ENCODE results near the gene CPNE5. TPM values are rescaled to one million over a fixed set of nuclear protein-coding genes. Genes with fewer than 3 reads are reported as not detected.

CPNE5 gene
- total and polyA plus RNA-seq, 9 of the 15 experiments (the other 6 are each of a cell fraction or from before 2014, with no cell fraction given), result 0.14 to 1.0 (median 0.46) TPM; not detected in 2

DNA sequence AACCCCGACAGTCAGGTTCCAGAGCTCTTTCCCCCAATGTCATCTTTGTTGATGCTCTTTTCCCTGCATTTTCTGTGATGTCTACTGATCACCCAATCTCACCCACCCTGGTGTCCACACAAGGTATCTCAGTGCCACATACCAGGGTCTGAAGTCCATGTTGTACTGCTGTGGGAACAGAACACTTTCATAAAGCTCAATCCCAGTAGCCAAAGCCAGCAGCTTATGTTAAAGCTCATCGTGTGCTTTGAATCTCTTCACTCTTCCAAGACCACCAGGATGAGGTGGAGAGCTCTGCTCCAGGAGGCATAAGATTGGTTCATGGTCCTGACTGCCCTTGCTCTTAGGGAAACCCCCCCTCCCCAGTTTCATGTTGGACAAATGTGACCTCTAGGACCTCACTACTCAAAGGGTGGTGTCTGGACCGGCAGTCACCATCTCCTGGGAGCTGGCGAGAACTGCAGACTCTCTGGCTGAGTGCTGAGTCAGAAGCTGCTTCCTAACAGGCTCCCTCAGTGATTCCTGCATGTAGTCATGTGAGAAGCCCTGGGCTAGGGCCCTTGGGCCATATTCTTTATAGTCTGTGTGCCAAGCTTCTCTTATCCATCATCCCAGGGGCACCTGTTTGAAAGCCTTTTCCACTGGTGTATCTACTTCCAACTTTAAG lies 13.4 kb upstream of the CPNE5 start (continued):
- TF ChIP-seq, protein P1, sequence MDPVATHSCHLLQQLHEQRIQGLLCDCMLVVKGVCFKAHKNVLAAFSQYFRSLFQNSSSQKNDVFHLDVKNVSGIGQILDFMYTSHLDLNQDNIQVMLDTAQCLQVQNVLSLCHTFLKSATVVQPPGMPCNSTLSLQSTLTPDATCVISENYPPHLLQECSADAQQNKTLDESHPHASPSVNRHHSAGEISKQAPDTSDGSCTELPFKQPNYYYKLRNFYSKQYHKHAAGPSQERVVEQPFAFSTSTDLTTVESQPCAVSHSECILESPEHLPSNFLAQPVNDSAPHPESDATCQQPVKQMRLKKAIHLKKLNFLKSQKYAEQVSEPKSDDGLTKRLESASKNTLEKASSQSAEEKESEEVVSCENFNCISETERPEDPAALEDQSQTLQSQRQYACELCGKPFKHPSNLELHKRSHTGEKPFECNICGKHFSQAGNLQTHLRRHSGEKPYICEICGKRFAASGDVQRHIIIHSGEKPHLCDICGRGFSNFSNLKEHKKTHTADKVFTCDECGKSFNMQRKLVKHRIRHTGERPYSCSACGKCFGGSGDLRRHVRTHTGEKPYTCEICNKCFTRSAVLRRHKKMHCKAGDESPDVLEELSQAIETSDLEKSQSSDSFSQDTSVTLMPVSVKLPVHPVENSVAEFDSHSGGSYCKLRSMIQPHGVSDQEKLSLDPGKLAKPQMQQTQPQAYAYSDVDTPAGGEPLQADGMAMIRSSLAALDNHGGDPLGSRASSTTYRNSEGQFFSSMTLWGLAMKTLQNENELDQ (CRISPR knock-in tag; IDR thresholded peaks at IDR 0.05; ENCODE audit: borderline replicate concordance), result no peak
- TF ChIP-seq, protein P2, sequence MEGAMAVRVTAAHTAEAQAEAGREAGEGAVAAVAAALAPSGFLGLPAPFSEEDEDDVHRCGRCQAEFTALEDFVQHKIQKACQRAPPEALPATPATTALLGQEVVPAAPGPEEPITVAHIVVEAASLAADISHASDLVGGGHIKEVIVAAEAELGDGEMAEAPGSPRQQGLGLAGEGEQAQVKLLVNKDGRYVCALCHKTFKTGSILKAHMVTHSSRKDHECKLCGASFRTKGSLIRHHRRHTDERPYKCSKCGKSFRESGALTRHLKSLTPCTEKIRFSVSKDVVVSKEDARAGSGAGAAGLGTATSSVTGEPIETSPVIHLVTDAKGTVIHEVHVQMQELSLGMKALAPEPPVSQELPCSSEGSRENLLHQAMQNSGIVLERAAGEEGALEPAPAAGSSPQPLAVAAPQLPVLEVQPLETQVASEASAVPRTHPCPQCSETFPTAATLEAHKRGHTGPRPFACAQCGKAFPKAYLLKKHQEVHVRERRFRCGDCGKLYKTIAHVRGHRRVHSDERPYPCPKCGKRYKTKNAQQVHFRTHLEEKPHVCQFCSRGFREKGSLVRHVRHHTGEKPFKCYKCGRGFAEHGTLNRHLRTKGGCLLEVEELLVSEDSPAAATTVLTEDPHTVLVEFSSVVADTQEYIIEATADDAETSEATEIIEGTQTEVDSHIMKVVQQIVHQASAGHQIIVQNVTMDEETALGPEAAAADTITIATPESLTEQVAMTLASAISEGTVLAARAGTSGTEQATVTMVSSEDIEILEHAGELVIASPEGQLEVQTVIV (CRISPR knock-in tag; IDR thresholded peaks at IDR 0.05; ENCODE audit: borderline replicate concordance), result no peak
- TF ChIP-seq, protein P3, sequence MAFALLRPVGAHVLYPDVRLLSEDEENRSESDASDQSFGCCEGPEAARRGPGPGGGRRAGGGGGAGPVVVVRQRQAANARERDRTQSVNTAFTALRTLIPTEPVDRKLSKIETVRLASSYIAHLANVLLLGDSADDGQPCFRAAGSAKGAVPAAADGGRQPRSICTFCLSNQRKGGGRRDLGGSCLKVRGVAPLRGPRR (CRISPR knock-in tag; IDR thresholded peaks at IDR 0.05), result no peak
- TF ChIP-seq HNRNPL (IDR thresholded peaks at IDR 0.05; ENCODE audit: low read depth, low read length) (no peak), SMAD4 (CRISPR knock-in tag; conservative IDR thresholded peaks at IDR 0.05) (no peak), RAD21 (CRISPR knock-in tag; conservative IDR thresholded peaks at IDR 0.05 in 1 of 2, IDR thresholded peaks at IDR 0.05 in 1 of 2) (peak; percentile 30 to 48; a peak in 3 of 4 replicates), SIRT6 (IDR thresholded peaks at IDR 0.05; ENCODE audit: low read depth, low read length) (no peak), ZNF76 (CRISPR knock-in tag; IDR thresholded peaks at IDR 0.05; ENCODE audit: borderline replicate concordance) (no peak), NR3C1 (CRISPR knock-in tag; IDR thresholded peaks at IDR 0.05) (no peak), U2AF1 (optimal IDR thresholded peaks at IDR 0.05; ENCODE audit: low read depth, low read length) (no peak), MEF2A (IDR thresholded peaks at IDR 0.05; ENCODE audit: control insufficient read depth, low read depth, low read length) (no peak), SIN3B (IDR thresholded peaks at IDR 0.05; ENCODE audit: low read depth) (no peak), TGIF2 (CRISPR knock-in tag; IDR thresholded peaks at IDR 0.05) (no peak), JUN (IDR thresholded peaks at IDR 0.05; ENCODE audit: borderline replicate concordance, low read depth, low read length) (peak; percentile 40; the same call in 1 of the 2 replicates), JUN (CRISPR knock-in tag; IDR thresholded peaks at IDR 0.05; ENCODE audit: borderline replicate concordance) (no peak), MAFF (IDR thresholded peaks at IDR 0.05; ENCODE audit: low read length) (peak; percentile 16; the same call in 1 of the 2 replicates)
- TF ChIP-seq, protein P4, sequence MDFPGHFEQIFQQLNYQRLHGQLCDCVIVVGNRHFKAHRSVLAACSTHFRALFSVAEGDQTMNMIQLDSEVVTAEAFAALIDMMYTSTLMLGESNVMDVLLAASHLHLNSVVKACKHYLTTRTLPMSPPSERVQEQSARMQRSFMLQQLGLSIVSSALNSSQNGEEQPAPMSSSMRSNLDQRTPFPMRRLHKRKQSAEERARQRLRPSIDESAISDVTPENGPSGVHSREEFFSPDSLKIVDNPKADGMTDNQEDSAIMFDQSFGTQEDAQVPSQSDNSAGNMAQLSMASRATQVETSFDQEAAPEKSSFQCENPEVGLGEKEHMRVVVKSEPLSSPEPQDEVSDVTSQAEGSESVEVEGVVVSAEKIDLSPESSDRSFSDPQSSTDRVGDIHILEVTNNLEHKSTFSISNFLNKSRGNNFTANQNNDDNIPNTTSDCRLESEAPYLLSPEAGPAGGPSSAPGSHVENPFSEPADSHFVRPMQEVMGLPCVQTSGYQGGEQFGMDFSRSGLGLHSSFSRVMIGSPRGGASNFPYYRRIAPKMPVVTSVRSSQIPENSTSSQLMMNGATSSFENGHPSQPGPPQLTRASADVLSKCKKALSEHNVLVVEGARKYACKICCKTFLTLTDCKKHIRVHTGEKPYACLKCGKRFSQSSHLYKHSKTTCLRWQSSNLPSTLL (IDR thresholded peaks at IDR 0.05), result no peak
